Sigmoid colon (tissue), 7 donors: ENCODE data around the gene TUBGCP2. TPM values are rescaled to one million over a fixed set of nuclear protein-coding genes. Genes with fewer than 3 reads are reported as not detected.

Experiments
- DNase-seq: peaks from one replicate; pipeline ENCODE4 v3.0.0-alpha.2; 2019
- H3K27ac ChIP-seq, 4 donors: fragments of 200-600 bp; sonication (generic); one replicate each; pipeline ENCODE4 v1.5.1; 2016 to 2019; ENCODE audit warnings: mild to moderate bottlenecking in 1 of 4
- H3K27me3 ChIP-seq, 3 donors: fragments of 200-600 bp; sonication (generic); one replicate each; pipeline ENCODE4 v1.5.1; 2019; ENCODE audit warnings: mild to moderate bottlenecking in 1 of 3
- H3K36me3 ChIP-seq, 4 donors: fragments of 200-600 bp; sonication (generic); one replicate each; pipeline ENCODE4 v1.5.1; 2016 to 2019
- H3K4me1 ChIP-seq, 4 donors: fragments of 200-600 bp; sonication (generic); one replicate each; pipeline ENCODE4 v1.5.1; 2017 to 2019
- H3K4me3 ChIP-seq, 4 donors: fragments of 200-600 bp; sonication (generic); one replicate each; pipeline ENCODE4 v1.5.1; 2017 to 2019; ENCODE audit warnings: mild to moderate bottlenecking in 2 of 4, moderate library complexity in 1 of 4
- H3K9me3 ChIP-seq, 4 donors: fragments of 200-600 bp in 3 of 4; sonication (generic) in 3 of 4; one replicate each; pipeline versions ENCODE4 v1.5.1 to v1.6.1; 2013 to 2019
- EP300 ChIP-seq, 4 donors: sonication (generic); formaldehyde crosslinking; IDR thresholded peaks; one replicate each; pipeline ENCODE4 v1.6.1; 2017; ENCODE audit warnings: antibody characterized with exemption in 4 of 4
- POLR2A ChIP-seq, 2 donors: fragments of 450-650 bp; IDR thresholded peaks; one replicate each; pipeline ENCODE4 v1.6.1; 2016; ENCODE audit warnings: antibody characterized with exemption in 2 of 2, mild to moderate bottlenecking in 2 of 2, moderate library complexity in 2 of 2
- POLR2AphosphoS5 ChIP-seq, 4 donors: sonication (generic); formaldehyde crosslinking; IDR thresholded peaks; one replicate each; pipeline ENCODE4 v1.6.1; 2017; ENCODE audit warnings: antibody characterized with exemption in 4 of 4
- WGBS, 2 donors: extraction: QIAGEN DNeasy Blood & Tissue Kit; methylation state at CpG; one replicate each; pipeline ENCODE4 v1.1.7; 2013; 5-methylcytosine and 5-hydroxymethylcytosine counted together
- intact Hi-C: fragments of 100-400 bp; cut with DNase I; formaldehyde crosslinking; loops from one replicate; pipeline ENCODE4 v1.15.1; 2023
- polyA plus RNA-seq, 3 donors: library from polyadenylated mRNA; stranded (reverse); fragments of 200-250 nt; gene quantifications; one replicate each; pipeline ENCODE4 v1.2.3, GENCODE V29; 2013
- small RNA-seq, 3 donors: library from RNA; depleted of rRNA; stranded (forward); fragments of <200 nt; gene quantifications; one replicate each; pipeline ENCODE3, GENCODE V24; 2016
- total RNA-seq, 4 donors: library from RNA; depleted of rRNA; stranded (reverse); fragments of >200 nt; gene quantifications; one replicate each; pipeline ENCODE4 v1.1.0, GENCODE V29; 2016
- TF ChIP-seq, protein P1 (sequence below), 4 experiments: fragments of 450-650 bp in 3 of 4; fragments of 200-600 bp in 1 of 4; IDR thresholded peaks; one replicate each; pipeline ENCODE4 v1.5.1; 2016 to 2019; ENCODE audit warnings: antibody characterized with exemption in 4 of 4, mild to moderate bottlenecking in 3 of 4, moderate library complexity in 2 of 4
- donor health status: healthy with polysubstance abuse.
- donor health status: Bipolar disorder and iron deficiency.
- donor health status: healthy.

Gene TUBGCP2
- total and polyA plus RNA-seq, 7 donors, result 13.8 to 51.1 (median 27.2) TPM

GRCh38 chr10:133230387-133231195, 78.1 kb downstream of the TUBGCP2 start:
- H3K27me3 ChIP-seq, result peaks cover 28 to 93% (median 60%) of the 10 kb centered on the region in 3 donors
- intact Hi-C loops, result no loop called here

GRCh38 chr10:133230044-133230361, 78.7 kb downstream of the TUBGCP2 start, which contains the start of gene UTF1:
UTF1 (plus strand) TSS chr10:133230217; CDS start chr10:133230289, 72 bp downstream.
- H3K4me1 ChIP-seq, result peaks cover 0 to 14% (median 8%) of the 10 kb centered on the region in 4 donors
- no peaks in the 10 kb centered on the region for H3K9me3 ChIP-seq
- peak within 1 kb of the TSS in 2 of 4 donors; percentile 13 to 23 for H3K4me3 ChIP-seq
- peaks cover 25 to 93% (median 54%) of the 10 kb centered on the region in 3 donors for H3K27me3 ChIP-seq
- H3K36me3 ChIP-seq, result no peaks in the 10 kb centered on the region
- 2 to 6% methylated on average over 49 of the region's 49 CpGs for WGBS, 2 donors
- DNase-seq, result no peak
- intact Hi-C loops, result no loop called here
- TF ChIP-seq POLR2A (IDR thresholded peaks at IDR 0.05), result no peak
- H3K27ac ChIP-seq, result no peak within 1 kb of the TSS

More at GRCh38 chr10:133230387-133231195, 78.1 kb downstream of the TUBGCP2 start:
- no peak for DNase-seq
- H3K4me3 ChIP-seq, result peak overlapping the region in 2 of 4 donors; percentile 13 to 23
- H3K27ac ChIP-seq, result no peak overlapping the region
- H3K9me3 ChIP-seq, result no peaks in the 10 kb centered on the region
- TF ChIP-seq POLR2A (IDR thresholded peaks at IDR 0.05) (no peak), EP300 (IDR thresholded peaks at IDR 0.05) (no peak), POLR2AphosphoS5 (IDR thresholded peaks at IDR 0.05) (no peak)
- TF ChIP-seq, protein P1, sequence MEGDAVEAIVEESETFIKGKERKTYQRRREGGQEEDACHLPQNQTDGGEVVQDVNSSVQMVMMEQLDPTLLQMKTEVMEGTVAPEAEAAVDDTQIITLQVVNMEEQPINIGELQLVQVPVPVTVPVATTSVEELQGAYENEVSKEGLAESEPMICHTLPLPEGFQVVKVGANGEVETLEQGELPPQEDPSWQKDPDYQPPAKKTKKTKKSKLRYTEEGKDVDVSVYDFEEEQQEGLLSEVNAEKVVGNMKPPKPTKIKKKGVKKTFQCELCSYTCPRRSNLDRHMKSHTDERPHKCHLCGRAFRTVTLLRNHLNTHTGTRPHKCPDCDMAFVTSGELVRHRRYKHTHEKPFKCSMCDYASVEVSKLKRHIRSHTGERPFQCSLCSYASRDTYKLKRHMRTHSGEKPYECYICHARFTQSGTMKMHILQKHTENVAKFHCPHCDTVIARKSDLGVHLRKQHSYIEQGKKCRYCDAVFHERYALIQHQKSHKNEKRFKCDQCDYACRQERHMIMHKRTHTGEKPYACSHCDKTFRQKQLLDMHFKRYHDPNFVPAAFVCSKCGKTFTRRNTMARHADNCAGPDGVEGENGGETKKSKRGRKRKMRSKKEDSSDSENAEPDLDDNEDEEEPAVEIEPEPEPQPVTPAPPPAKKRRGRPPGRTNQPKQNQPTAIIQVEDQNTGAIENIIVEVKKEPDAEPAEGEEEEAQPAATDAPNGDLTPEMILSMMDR (IDR thresholded peaks at IDR 0.05), result no peak
- H3K4me1 ChIP-seq, result peaks cover 0 to 14% (median 10%) of the 10 kb centered on the region in 4 donors
- 2 to 9% methylated on average over 122 of the region's 122 CpGs for WGBS, 2 donors
- H3K36me3 ChIP-seq, result no peaks in the 10 kb centered on the region

GRCh38 chr10:133229265-133230043, 79.2 kb downstream of the TUBGCP2 start:
- Histone ChIP-seq H3K4me3 (no peak overlapping the region), H3K4me1 (peaks cover 0 to 14% (median 8%) of the 10 kb centered on the region in 4 donors), H3K27ac (no peak overlapping the region), H3K9me3 (no peaks in the 10 kb centered on the region), H3K27me3 (peaks cover 25 to 94% (median 54%) of the 10 kb centered on the region in 3 donors), H3K36me3 (no peaks in the 10 kb centered on the region)
- intact Hi-C loops, result no loop called here
- no peak for DNase-seq
- WGBS, 2 donors, result 8 to 15% methylated on average over 58 of the region's 58 CpGs
- TF ChIP-seq POLR2AphosphoS5 (IDR thresholded peaks at IDR 0.05) (no peak), POLR2A (IDR thresholded peaks at IDR 0.05) (no peak), EP300 (IDR thresholded peaks at IDR 0.05) (no peak)
- TF ChIP-seq, protein P1 (IDR thresholded peaks at IDR 0.05), result no peak

Small RNAs within 50 kb of the gene (small RNA-seq; reads per million reads assigned to genes)
- gene BANF1P2, result 0 reads per million in 3 donors

Other genes with a start within 250 kb of the TUBGCP2 start
- under 1 TPM in 3 of 4 donors, not detected in 1; under 0.01 to 0.28 (median 0.14) TPM for gene ADGRA1, start 220.9 kb downstream of the TUBGCP2 start, total RNA-seq
- gene ADGRA1, start 220.9 kb downstream of the TUBGCP2 start, polyA plus RNA-seq, result under 1 TPM in 1 of 3 donors, not detected in 2; 0.03 TPM
- gene KNDC1, start 148.7 kb downstream of the TUBGCP2 start, total RNA-seq, result 1 to 10 TPM in 1 of 4 donors, under 1 TPM in 3; 0.16 to 1.9 (median 0.52) TPM
- gene KNDC1, start 148.7 kb downstream of the TUBGCP2 start, polyA plus RNA-seq, result under 1 TPM in 2 of 3 donors, not detected in 1; under 0.01 to 0.15 TPM
- not detected for gene UTF1, start 78.7 kb downstream of the TUBGCP2 start, total RNA-seq
- gene UTF1, start 78.7 kb downstream of the TUBGCP2 start, polyA plus RNA-seq, result not detected
- gene VENTX, start 71.0 kb downstream of the TUBGCP2 start, total RNA-seq, result 1 to 10 TPM in 2 of 4 donors, under 1 TPM in 2; 0.66 to 1.4 (median 0.95) TPM
- under 1 TPM in 1 of 3 donors, not detected in 2; 0.36 TPM for gene VENTX, start 71.0 kb downstream of the TUBGCP2 start, polyA plus RNA-seq
- 1 to 10 TPM in 1 of 4 donors, under 1 TPM in 3; 0.36 to 7.6 (median 0.74) TPM for gene ADAM8, start 32.0 kb downstream of the TUBGCP2 start, total RNA-seq
- 1 to 10 TPM; 1.2 to 8.9 (median 3.5) TPM for gene ADAM8, start 32.0 kb downstream of the TUBGCP2 start, polyA plus RNA-seq
- gene ZNF511, start within 50 bp of the TUBGCP2 start, total RNA-seq, result 10 to 100 TPM; 42.8 to 53.6 (median 45.1) TPM
- gene ZNF511, start within 50 bp of the TUBGCP2 start, polyA plus RNA-seq, result 10 to 100 TPM; 34.7 to 55.6 (median 49.9) TPM
- gene CALY, start 28.0 kb upstream of the TUBGCP2 start, total RNA-seq, result 1 to 10 TPM; 1.3 to 6.8 (median 5.4) TPM
- 1 to 10 TPM in 1 of 3 donors, not detected in 2; 1.4 TPM for gene CALY, start 28.0 kb upstream of the TUBGCP2 start, polyA plus RNA-seq
- gene PRAP1, start 38.5 kb upstream of the TUBGCP2 start, total RNA-seq, result 1 to 10 TPM in 1 of 4 donors, not detected in 3; 2.9 TPM
- gene PRAP1, start 38.5 kb upstream of the TUBGCP2 start, polyA plus RNA-seq, result 100 to 1,000 TPM in 1 of 3 donors, 10 to 100 TPM in 2; 73.4 to 102 (median 88.9) TPM
- 10 to 100 TPM in 2 of 4 donors, 1 to 10 TPM in 2; 8.0 to 25.7 (median 12.8) TPM for gene FUOM, start 49.1 kb upstream of the TUBGCP2 start, total RNA-seq
- 10 to 100 TPM; 39.0 to 98.0 (median 48.9) TPM for gene FUOM, start 49.1 kb upstream of the TUBGCP2 start, polyA plus RNA-seq
- 10 to 100 TPM; 58.6 to 87.0 (median 65.6) TPM for gene ECHS1, start 64.5 kb upstream of the TUBGCP2 start, total RNA-seq
- 100 to 1,000 TPM; 187 to 360 (median 220) TPM for gene ECHS1, start 64.5 kb upstream of the TUBGCP2 start, polyA plus RNA-seq
- 10 to 100 TPM in 3 of 4 donors, 1 to 10 TPM in 1; 6.4 to 11.8 (median 11.0) TPM for gene PAOX, start 70.4 kb upstream of the TUBGCP2 start, total RNA-seq
- 1 to 10 TPM; 5.4 to 8.7 (median 6.5) TPM for gene PAOX, start 70.4 kb upstream of the TUBGCP2 start, polyA plus RNA-seq
- gene MTG1, start 85.3 kb upstream of the TUBGCP2 start, total RNA-seq, result 10 to 100 TPM; 14.0 to 28.8 (median 17.0) TPM
- gene MTG1, start 85.3 kb upstream of the TUBGCP2 start, polyA plus RNA-seq, result 10 to 100 TPM; 27.6 to 63.6 (median 30.3) TPM
- gene SPRN, start 115.8 kb upstream of the TUBGCP2 start, total RNA-seq, result 1 to 10 TPM in 1 of 4 donors, under 1 TPM in 2, not detected in 1; 0.41 to 1.1 (median 0.71) TPM
- gene SPRN, start 115.8 kb upstream of the TUBGCP2 start, polyA plus RNA-seq, result under 1 TPM in 2 of 3 donors, not detected in 1; under 0.01 to 0.28 TPM
- 1 to 10 TPM; 1.3 to 4.7 (median 3.4) TPM for gene SCART1, start 145.1 kb upstream of the TUBGCP2 start, total RNA-seq
- gene SCART1, start 145.1 kb upstream of the TUBGCP2 start, polyA plus RNA-seq, result under 1 TPM in 1 of 3 donors, not detected in 2; 0.99 TPM
- gene CYP2E1, start 218.5 kb upstream of the TUBGCP2 start, total RNA-seq, result 1 to 10 TPM; 1.2 to 7.2 (median 4.5) TPM
- under 1 TPM in 1 of 3 donors, not detected in 2; 0.66 TPM for gene CYP2E1, start 218.5 kb upstream of the TUBGCP2 start, polyA plus RNA-seq